Testis (tissue), 3 donors: ENCODE measurements around the gene SNAP25. TPM values are rescaled to one million over a fixed set of nuclear protein-coding genes. Genes with fewer than 3 reads are reported as not detected.
A peak's percentile ranks its signal among the peaks of the same experiment; 100 is the strongest.

ENCODE experiments used
- DNase-seq: peaks from one replicate; pipeline ENCODE4 v3.0.0-alpha.2; 2019
- H3K27ac ChIP-seq, 2 donors: fragments of 200-600 bp; sonication (generic); one replicate each; pipeline ENCODE4 v1.5.1; 2019
- H3K27me3 ChIP-seq: fragments of 200-600 bp; sonication (generic); one replicate; pipeline ENCODE4 v1.5.1; 2019
- H3K36me3 ChIP-seq: fragments of 200-600 bp; sonication (generic); one replicate; pipeline ENCODE4 v1.5.1; 2017; ENCODE audit warnings: low read depth; ENCODE audit errors: missing control alignments
- H3K4me1 ChIP-seq: fragments of 200-600 bp; sonication (generic); one replicate; pipeline ENCODE4 v1.5.1; 2019
- H3K4me3 ChIP-seq, 2 donors: fragments of 200-600 bp; sonication (generic); one replicate each; pipeline ENCODE4 v1.5.1; 2017 to 2019
- H3K9me3 ChIP-seq: fragments of 200-600 bp; sonication (generic); one replicate; pipeline ENCODE4 v1.5.1; 2017
- CTCF ChIP-seq, 3 experiments: fragments of 450-650 bp in 2 of 3; fragments of 200-600 bp in 1 of 3; sonication (generic) in 1 of 3; IDR thresholded peaks; one replicate each; pipeline ENCODE4 v1.5.1; 2016 to 2019; ENCODE audit warnings: antibody characterized with exemption in 3 of 3, mild to moderate bottlenecking in 2 of 3, moderate library complexity in 1 of 3
- POLR2A ChIP-seq: fragments of 450-650 bp; IDR thresholded peaks from one replicate; pipeline ENCODE4 v1.6.1; 2017; ENCODE audit warnings: antibody characterized with exemption, mild to moderate bottlenecking, moderate library complexity
- WGBS, 2 donors: methylation state at CpG; one replicate each; pipeline ENCODE4 v1.1.5; 2018; 5-methylcytosine and 5-hydroxymethylcytosine counted together
- intact Hi-C: fragments of 100-400 bp; cut with DNase I; formaldehyde crosslinking; loops from one replicate; pipeline ENCODE4 v1.15.1; 2023; ENCODE audit warnings: low total_unique reads
- polyA plus RNA-seq: library from polyadenylated mRNA; stranded (reverse); fragments of 350-450 nt; fragmentation: Illumina TruSeq; extraction: RNeasy Lipid Tissue Mini Kit (QIAGEN cat#74804); gene quantifications from one replicate; pipeline ENCODE4 v1.2.3, GENCODE V29; 2014; ENCODE audit warnings: low read depth, low replicate concordance; ENCODE audit not compliant: insufficient read depth
- small RNA-seq, 2 donors: library from RNA; depleted of rRNA; stranded (forward); fragments of <200 nt; gene quantifications; one replicate each; pipeline ENCODE3, GENCODE V24; 2016
- total RNA-seq, 2 donors: library from RNA; depleted of rRNA; stranded (reverse); fragments of >200 nt; gene quantifications; one replicate each; pipeline ENCODE4 v1.2.3, GENCODE V29; 2016

The SNAP25 gene
- total and polyA plus RNA-seq, 3 donors from 2014 or later: 8.0 to 13.7 (median 11.3) TPM

- no peaks in the 10 kb centered on the region for H3K36me3 ChIP-seq
- peak overlapping the region in 1 of 2 donors; percentile 31 for H3K27ac ChIP-seq
- 34 to 44% methylated on average over 6 of the region's 6 CpGs for WGBS, 2 donors
- no peaks in the 10 kb centered on the region for H3K27me3 ChIP-seq
- TF ChIP-seq POLR2A: no peak
- TF ChIP-seq CTCF (IDR thresholded peaks at IDR 0.05): no peak
- DNase-seq: no peak
- H3K9me3 ChIP-seq: no peaks in the 10 kb centered on the region
- intact Hi-C loops: no loop called here
- no peak overlapping the region for H3K4me3 ChIP-seq
- H3K4me1 ChIP-seq: no peaks in the 10 kb centered on the region
These were observed 134.5 kb downstream of the SNAP25 start for GRCh38 chr20:10352934-10353824.

GRCh38 chr20:10356628-10357027 lies 138.0 kb downstream of the SNAP25 start:
- H3K27ac ChIP-seq: no peak overlapping the region
- TF ChIP-seq CTCF (IDR thresholded peaks at IDR 0.05): no peak
- no peak for TF ChIP-seq POLR2A
- no peaks in the 10 kb centered on the region for H3K4me1 ChIP-seq
- no peaks in the 10 kb centered on the region for H3K9me3 ChIP-seq
- intact Hi-C loops: no loop called here
- H3K4me3 ChIP-seq: no peak overlapping the region
- no peaks in the 10 kb centered on the region for H3K27me3 ChIP-seq
- DNase-seq: no peak
- 100% methylated on average over 1 of the region's 1 CpG for WGBS, 2 donors
- no peaks in the 10 kb centered on the region for H3K36me3 ChIP-seq

Small RNA genes within 50 kb of the gene (small RNA-seq; reads per million reads assigned to genes)
- gene HIGD1AP15: 0 reads per million in 2 donors

Other genes starting within 250 kb of the SNAP25 start
- 10 to 100 TPM; 14.4 to 32.4 TPM for gene ANKEF1, start 183.8 kb upstream of the SNAP25 start, total RNA-seq
- 52.1 TPM for gene ANKEF1, start 183.8 kb upstream of the SNAP25 start, polyA plus RNA-seq
- gene MKKS, start 215.4 kb downstream of the SNAP25 start, total RNA-seq: 10 to 100 TPM; 15.7 to 16.0 TPM
- gene MKKS, start 215.4 kb downstream of the SNAP25 start, polyA plus RNA-seq: 37.1 TPM
- 10 to 100 TPM in 1 of 2 donors, 1 to 10 TPM in 1; 9.7 to 10.8 TPM for gene SLX4IP, start 216.5 kb downstream of the SNAP25 start, total RNA-seq
- 3.8 TPM for gene SLX4IP, start 216.5 kb downstream of the SNAP25 start, polyA plus RNA-seq